ENCODE measurements around the gene ARID3A.

- TF ChIP-seq CTCF (IDR thresholded peaks at IDR 0.05) (no peak), POLR2A (IDR thresholded peaks at IDR 0.05) (no peak)
Measured at GRCh38 chr19:948842-949496, 23.1 kb downstream of the ARID3A start.

Measured in Peyer's patch (tissue), 4 donors.